Motor neuron (in vitro differentiated cells): ENCODE data around the gene SHROOM3. TPM values are rescaled to one million over a fixed set of nuclear protein-coding genes. Genes with fewer than 3 reads are reported as not detected.
A peak's percentile ranks its signal among the peaks of the same experiment; 100 is the strongest.

Source experiments
- ATAC-seq, 8 experiments: fragments of 200-7000 bp; cut with Tn5 transposase; replicated peaks in 6 of 8; 2 replicates each; pipeline ENCODE4 v1.8.0; 2021; ENCODE audit warnings: mild to moderate bottlenecking in 8 of 8, moderate library complexity in 8 of 8
- H3K27ac ChIP-seq, 2 donors: fragments of 250-450 bp; sonication (Bioruptor Pico); 2 replicates each; pipeline ENCODE4 v1.9.0; 2021; ENCODE audit warnings: antibody characterized with exemption in 2 of 2, mild to moderate bottlenecking in 2 of 2, moderate library complexity in 1 of 2
- H3K4me1 ChIP-seq, 2 donors: fragments of 250-450 bp; sonication (Bioruptor Pico); replicated peaks in 1 of 2; 2 replicates each; pipeline ENCODE4 v1.6.1; 2021; ENCODE audit warnings: antibody characterized with exemption in 2 of 2, mild to moderate bottlenecking in 2 of 2, moderate library complexity in 1 of 2
- H3K4me3 ChIP-seq, 5 donors: fragments of 250-450 bp; sonication (Bioruptor Pico); 2 replicates each; pipeline ENCODE4 v1.9.0; 2021; ENCODE audit warnings: antibody characterized with exemption in 5 of 5, mild to moderate bottlenecking in 5 of 5, moderate library complexity in 4 of 5
- WGBS, 10 experiments: fragments of 450-650 bp; shearing (Covaris generic); methylation state at CpG; one replicate each; pipeline ENCODE4 v1.0.0; 2022; 5-methylcytosine and 5-hydroxymethylcytosine counted together
- in situ Hi-C, 9 experiments: fragments of 400-800 bp; cut with MboI; loops; one replicate each; pipeline ENCODE4 v1.15.0; 2021; ENCODE audit warnings: low sequenced_read_pairs in 9 of 9, low pct_unique_long_range_greater_than_20kb in 2 of 9; ENCODE audit not compliant: unreplicated experiment in 9 of 9
- total RNA-seq, 8 experiments: library from RNA; unstranded; fragments of 300-600 nt; gene quantifications; 2 replicates each; pipeline versions ENCODE4 v1.2.3 to v1.2.4, GENCODE V29; 2022

The SHROOM3 gene
- total RNA-seq, 8 experiments from 2014 or later, result 0.49 to 51.0 (median 7.9) TPM

DNA sequence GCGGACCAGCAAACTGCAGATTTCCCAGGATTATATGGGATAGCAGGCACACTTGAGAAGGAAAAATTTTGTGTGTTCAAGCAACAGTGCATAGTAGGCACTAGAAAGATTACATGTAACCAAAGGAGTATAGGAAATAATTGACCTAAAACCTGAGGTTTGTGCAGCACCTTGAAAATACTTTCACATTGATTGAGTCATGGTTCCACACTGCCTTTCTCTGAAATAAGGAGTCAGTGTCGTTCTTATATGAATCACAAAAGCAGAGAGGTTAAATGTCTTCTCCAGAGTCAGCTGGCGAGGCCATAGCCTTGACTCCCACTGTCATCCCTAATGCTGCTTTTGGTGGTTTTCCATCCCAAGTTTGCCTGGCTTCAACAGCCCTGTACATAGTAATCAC lies 324.0 kb downstream of the SHROOM3 start:
- Histone ChIP-seq H3K27ac (no peak overlapping the region), H3K4me1 (no peaks in the 10 kb centered on the region), H3K4me3 (no peak overlapping the region)
- 43 to 100% (median 74%) methylated on average over 1 to 3 of the region's 3 CpGs; no CpG with 5 or more reads in 1 of the 10 experiments for WGBS, 10 experiments
- ATAC-seq, result no peak
- in situ Hi-C loops, result loop anchor here in 3 of 9 experiments (10.0 to 25.0 kb wide), 2 partner anchors 247 to 324 kb away; partner anchors contain the start of gene SHROOM3 (in 1 of the 3)

DNA sequence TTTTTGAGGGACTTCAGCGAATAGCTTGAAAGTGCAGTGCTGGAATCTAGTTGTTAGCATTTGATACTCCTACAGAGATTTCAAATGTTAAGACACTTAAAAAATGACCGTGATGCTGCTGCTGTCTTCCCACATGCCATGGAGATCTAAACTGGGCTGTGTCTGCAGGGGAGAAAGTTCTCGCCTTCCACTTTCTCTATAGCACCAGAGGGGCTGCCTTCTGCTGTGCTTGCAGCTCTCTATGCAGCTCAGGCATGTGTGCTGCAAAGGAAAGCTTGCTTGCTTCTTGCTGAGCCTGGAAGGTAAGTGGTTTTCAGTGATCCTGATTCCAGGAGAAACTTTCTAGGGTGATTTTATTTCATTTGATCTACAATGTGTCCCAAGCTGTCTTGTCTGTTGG lies 325.2 kb downstream of the SHROOM3 start:
- in situ Hi-C loops, result loop anchor here in 2 of 9 experiments (25.0 kb wide), 1 partner anchor 248 kb away; no protein-coding TSS in a partner anchor
- 75 to 100% (median 100%) methylated on average over 1 to 3 of the region's 3 CpGs; no CpG with 5 or more reads in 3 of the 10 experiments for WGBS, 10 experiments

DNA sequence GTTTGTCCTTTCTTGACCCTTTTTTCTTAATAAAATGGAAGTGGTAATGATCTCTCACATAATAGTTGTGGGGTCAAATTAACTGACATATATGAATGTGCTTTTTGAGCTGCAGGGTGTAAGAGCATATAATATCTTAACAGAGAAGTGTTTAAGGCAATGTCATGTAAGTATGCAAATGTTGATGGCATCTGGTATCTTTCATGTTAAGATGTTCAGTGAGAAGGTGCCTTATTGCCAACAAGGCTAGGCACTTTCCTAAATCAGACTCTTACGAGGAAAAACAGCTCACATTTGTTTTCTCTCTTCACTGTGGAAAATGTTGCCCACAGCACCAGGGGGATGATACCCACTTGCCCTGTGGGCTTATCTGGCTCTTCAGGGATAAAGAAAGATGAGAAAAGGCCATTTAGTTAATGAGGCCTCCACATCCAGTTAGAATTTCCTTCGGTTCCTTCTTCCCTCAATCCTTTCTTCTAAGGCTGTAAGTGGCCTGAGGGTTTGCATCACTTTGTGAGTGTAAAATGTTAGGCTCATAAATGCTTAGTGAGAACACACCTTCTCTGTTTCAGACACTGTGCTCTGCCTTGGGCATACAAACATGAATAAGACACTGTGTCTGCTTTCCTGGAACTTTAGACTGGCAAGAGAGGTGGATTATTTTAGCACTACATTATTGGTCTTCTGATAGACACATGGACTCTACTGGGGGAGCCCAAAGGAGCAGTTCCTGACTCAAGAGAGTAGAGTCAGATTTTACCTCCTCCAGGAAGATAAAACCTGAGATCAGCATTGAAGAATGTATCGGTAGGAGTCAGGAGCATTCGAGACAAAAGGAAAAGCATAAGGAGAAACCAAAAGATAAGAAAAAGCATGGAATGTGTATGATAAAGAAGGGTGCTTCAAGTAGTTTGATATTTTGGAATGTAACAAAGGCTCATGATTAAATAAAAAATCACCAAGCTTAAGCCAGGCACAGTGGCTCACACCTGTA lies 327.4 kb downstream of the SHROOM3 start:
- Histone ChIP-seq H3K4me1 (no peaks in the 10 kb centered on the region), H3K27ac (no peak overlapping the region), H3K4me3 (no peak overlapping the region)
- 60 to 100% (median 97%) methylated on average over 1 to 4 of the region's 4 CpGs for WGBS, 10 experiments
- in situ Hi-C loops, result loop anchor here in 2 of 9 experiments (25.0 kb wide), 1 partner anchor 250 kb away; no protein-coding TSS in a partner anchor
- ATAC-seq, result no peak

More for the DNA sequence above, 325.2 kb downstream of the SHROOM3 start:
- Histone ChIP-seq H3K4me1 (no peaks in the 10 kb centered on the region), H3K27ac (no peak overlapping the region), H3K4me3 (no peak overlapping the region)
- no peak for ATAC-seq

DNA sequence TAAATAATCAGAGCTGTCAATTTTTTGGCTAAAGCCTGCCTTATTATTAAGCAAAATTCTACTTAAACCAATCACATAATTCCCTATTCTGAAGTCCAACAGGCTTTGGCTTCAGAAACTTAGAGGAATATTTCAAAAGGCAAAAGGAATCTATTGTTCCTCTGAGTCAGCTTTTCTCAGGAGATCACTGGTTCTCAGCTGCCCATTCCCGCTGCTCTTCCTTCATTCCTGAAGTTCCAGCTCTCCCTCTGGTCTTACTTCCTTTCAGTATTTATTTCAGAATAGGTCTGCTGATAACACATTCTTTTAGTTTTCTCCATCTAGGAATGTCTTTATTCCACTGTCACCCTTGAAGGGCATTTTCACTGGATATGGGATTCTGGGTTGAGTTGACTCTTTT lies 329.2 kb downstream of the SHROOM3 start:
- peak in 4 of 8 experiments; percentile 20 to 72 (median 46) for ATAC-seq
- H3K4me3 ChIP-seq, result no peak overlapping the region
- H3K4me1 ChIP-seq, result no peaks in the 10 kb centered on the region
- in situ Hi-C loops, result loop anchor here in 2 of 9 experiments (25.0 kb wide), 1 partner anchor 252 kb away; no protein-coding TSS in a partner anchor
- H3K27ac ChIP-seq, result no peak overlapping the region
- WGBS, 10 experiments, result 12 to 100% (median 79%) methylated on average over 1 of the region's 1 CpG; no CpG with 5 or more reads in 2 of the 10 experiments

DNA sequence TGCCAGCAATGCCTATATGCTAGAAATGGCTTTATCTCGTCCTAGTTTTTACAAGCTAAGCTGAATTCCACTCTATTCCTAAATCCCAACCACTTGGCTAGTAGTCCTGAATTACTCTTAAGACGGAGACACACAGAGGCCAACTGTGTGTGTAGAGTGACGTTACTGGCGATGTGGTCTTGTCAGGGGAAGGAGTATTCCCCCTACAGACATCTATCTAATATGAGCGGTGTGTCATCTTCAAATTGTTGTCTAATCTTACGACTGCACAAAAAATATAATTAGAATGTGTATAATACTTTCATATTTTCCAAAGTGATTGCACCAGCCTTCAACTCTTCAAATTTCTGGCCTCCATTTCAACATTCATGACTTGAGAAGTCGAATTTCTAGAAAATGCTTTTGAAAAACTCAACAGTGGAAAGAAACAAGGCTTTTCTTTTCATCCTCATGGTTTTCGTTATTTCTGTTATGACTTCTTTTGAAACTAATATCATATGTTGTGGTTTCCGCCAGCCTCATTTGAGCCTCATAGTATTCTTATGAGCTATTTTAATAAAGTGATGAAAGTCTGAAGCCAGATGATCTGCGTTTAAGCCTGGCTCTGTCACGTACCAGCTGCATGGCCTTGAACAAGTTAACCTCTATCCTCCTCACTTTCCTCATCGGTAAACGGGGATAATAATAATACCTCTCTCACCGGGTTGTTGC lies 330.6 kb downstream of the SHROOM3 start:
- ATAC-seq, result no peak
- no peaks in the 10 kb centered on the region for H3K4me1 ChIP-seq
- in situ Hi-C loops, result loop anchor here in 2 of 9 experiments (25.0 kb wide), 1 partner anchor 253 kb away; no protein-coding TSS in a partner anchor
- WGBS, 10 experiments, result 35 to 98% (median 89%) methylated on average over 4 to 14 of the region's 14 CpGs
- H3K27ac ChIP-seq, result no peak overlapping the region
- H3K4me3 ChIP-seq, result no peak overlapping the region

DNA sequence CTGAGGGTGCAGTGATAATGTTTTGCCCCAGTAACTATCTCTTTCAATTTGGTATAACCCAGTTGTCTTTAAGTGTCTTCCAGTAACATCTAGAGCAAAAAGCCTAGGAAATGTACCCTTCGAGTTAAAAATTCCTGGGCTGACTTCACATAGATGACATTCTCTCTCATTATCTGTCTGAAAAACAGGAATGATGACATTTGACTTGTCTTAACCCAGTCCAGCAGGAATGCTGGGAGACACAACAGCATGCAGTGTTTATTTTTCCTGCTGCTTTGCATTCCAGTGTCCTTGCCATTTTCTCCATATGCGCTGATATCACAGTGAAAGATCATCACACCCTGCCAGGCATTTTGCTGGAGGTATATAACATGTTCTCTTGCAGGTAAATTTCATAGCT lies 333.0 kb downstream of the SHROOM3 start:
- ATAC-seq, result peak in 4 of 8 experiments; percentile 22 to 72 (median 29)
- Histone ChIP-seq H3K4me3 (no peak overlapping the region), H3K4me1 (no peaks in the 10 kb centered on the region), H3K27ac (no peak overlapping the region)
- 0 to 100% (median 80%) methylated on average over 1 to 2 of the region's 2 CpGs; no CpG with 5 or more reads in 1 of the 10 experiments for WGBS, 10 experiments
- in situ Hi-C loops, result loop anchor here in 2 of 9 experiments (25.0 kb wide), 1 partner anchor 256 kb away; no protein-coding TSS in a partner anchor

DNA sequence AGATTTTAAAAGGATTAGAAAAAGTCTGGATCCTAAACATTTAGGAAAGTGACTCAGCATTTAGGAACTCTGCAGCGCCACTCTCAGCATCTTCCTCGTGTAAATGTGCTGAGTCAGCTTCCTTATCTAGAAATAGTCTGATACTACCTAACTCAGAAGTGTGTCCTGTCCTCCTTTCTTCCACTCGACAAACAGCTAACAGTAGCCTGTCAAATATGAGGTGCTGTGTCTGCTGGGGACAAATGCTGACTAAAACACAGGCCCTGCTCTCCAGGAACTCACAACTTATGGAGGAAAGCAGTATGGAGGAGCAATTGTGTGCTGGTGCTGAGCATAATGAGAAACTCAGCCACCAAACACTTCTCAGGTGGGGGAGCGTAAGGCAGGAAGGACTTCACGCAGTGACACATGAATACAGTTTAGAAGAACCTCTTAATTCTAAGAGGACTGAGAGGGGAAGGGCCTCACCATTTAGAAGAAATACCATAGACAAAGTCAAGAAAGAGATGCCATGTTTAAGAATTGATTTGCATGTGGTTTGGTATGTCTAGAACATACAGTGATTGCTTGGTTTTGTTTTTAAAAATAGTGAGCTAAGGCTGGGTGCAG lies 337.6 kb downstream of the SHROOM3 start:
- Histone ChIP-seq H3K27ac (no peak overlapping the region), H3K4me3 (no peak overlapping the region), H3K4me1 (no peaks in the 10 kb centered on the region)
- in situ Hi-C loops, result loop anchor here in 2 of 9 experiments (25.0 kb wide), 1 partner anchor 260 kb away; no protein-coding TSS in a partner anchor
- 0 to 100% (median 81%) methylated on average over 2 to 3 of the region's 5 CpGs; no CpG with 5 or more reads in 4 of the 10 experiments for WGBS, 10 experiments
- peak in 2 of 8 experiments; percentile 22 to 39 for ATAC-seq

DNA sequence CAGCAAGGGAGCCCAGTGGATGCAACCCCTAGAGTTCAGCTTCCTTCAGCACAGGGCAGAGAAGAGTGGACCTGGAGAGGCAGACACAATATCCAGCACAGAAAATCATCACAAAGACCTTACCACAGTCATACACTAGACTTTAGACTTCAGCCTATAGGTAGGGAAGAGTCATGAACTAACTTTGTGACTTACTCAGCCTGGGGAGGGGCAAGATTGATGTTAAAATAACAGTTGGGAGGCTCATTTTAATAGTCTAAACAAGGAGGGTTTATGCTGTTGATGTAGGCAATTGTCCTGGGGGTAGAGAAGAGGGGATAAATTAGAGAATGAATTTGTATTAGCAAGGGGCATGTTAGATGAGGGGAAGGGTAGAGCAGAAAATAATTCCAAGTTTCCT lies 338.7 kb downstream of the SHROOM3 start:
- ATAC-seq, result peak in 2 of 8 experiments; percentile 56 to 79
- in situ Hi-C loops, result loop anchor here in 2 of 9 experiments (25.0 kb wide), 1 partner anchor 261 kb away; no protein-coding TSS in a partner anchor
- no peak overlapping the region for H3K4me3 ChIP-seq
- no peaks in the 10 kb centered on the region for H3K4me1 ChIP-seq
- no peak overlapping the region for H3K27ac ChIP-seq

DNA sequence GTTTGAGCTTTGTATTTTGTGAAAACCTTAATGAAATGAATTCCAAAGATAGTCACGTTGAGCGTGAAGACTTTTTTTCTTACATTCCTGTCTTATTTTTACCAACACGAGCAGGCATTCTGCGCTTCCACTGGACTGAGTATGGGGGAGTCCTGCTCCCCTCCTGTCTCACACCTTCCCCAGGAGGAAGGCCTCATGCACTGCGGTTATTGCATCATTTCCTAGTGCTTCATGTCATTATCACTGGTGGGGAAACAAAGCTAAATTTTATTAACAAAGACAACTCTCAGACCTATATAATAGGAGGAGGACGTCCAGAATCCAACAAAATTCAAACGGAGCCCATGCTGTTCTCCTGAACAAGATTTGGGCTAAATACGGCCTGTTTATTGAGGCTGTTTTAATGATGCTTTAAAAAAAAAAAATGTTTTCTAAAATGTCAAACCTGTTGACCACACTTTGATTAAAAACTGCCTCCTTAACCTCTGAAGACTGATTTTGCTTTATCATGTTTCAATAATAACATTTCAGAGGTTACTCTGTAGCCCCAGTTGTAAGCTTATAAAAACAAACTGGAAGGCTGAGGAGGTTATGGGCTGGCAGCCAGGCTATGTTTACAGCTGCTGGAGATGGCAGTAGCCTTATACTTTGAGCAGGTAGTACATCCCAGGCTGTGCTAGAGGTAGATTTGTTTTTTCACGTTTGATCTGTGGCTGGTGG lies 344.9 kb downstream of the SHROOM3 start:
- Histone ChIP-seq H3K4me3 (no peak overlapping the region), H3K27ac (no peak overlapping the region), H3K4me1 (no peaks in the 10 kb centered on the region)
- WGBS, 10 experiments, result 84 to 99% (median 93%) methylated on average over 3 to 9 of the region's 9 CpGs; no CpG with 5 or more reads in 1 of the 10 experiments
- ATAC-seq, result no peak
- in situ Hi-C loops, result no loop called here

DNA sequence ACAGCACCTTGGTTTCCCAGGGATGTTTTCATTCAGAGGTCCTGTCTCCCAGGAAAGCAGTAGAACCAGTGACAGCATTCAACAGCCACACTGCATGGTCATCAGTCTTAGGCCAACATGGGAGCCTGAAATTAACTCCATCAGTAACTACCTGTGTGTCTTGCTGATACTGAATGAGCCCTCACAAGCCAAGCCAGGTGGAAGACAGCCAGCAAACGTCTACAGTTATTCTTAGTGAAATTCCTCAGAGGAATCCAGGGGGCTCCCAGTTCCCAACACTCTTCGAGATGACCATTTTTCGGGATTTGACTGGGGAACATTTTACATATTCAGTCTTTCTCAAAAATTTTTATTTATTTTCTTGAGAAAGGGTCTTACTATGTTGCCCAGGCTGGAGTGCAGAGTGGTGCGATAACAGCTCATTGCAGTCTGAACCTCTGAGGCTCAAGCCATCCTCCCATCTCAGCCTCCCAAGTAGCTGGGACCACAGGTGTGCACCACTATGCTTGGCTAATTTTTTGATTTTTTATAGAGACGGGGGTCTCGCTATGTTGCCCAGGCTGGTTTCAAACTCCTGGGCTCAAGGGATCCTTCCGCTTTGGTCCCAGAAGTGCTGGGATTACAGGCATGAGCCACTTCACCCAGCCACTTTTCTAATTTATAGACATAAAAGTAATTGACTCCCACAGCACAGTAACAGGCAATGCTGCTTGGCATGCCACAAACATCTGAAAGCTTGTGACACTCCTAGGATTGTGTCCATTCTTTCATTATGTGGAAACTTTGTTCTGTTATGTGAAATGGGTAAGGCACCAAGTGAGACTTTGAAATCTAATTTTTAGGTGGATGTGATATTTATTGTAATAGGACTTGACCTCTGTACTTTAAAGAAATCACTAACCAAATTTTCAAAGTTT lies 346.0 kb downstream of the SHROOM3 start:
- in situ Hi-C loops, result no loop called here
- Histone ChIP-seq H3K4me1 (no peaks in the 10 kb centered on the region), H3K4me3 (no peak overlapping the region), H3K27ac (no peak overlapping the region)
- 74 to 100% (median 96%) methylated on average over 1 to 6 of the region's 7 CpGs; no CpG with 5 or more reads in 2 of the 10 experiments for WGBS, 10 experiments
- ATAC-seq, result no peak
